Right lobe of liver (tissue), 6 donors: ENCODE results near the gene RNF11. TPM values are rescaled to one million over a fixed set of nuclear protein-coding genes. Genes with fewer than 3 reads are reported as not detected.

Experiments used
- ATAC-seq, 4 donors: fragments of 200-7000 bp; cut with Tn5 transposase; one replicate each; pipeline ENCODE4 v1.9.1; 2020; ENCODE audit warnings: mild to moderate bottlenecking in 4 of 4, moderate library complexity in 4 of 4
- DNase-seq, 3 donors: peaks; one replicate each; pipeline ENCODE4 v3.0.0-alpha.2; 2020
- H3K27ac ChIP-seq, 3 donors: fragments of 200-600 bp; one replicate each; pipeline ENCODE4 v1.8.0; 2022
- H3K27me3 ChIP-seq, 2 donors: fragments of 200-600 bp; one replicate each; pipeline ENCODE4 v1.8.0; 2022
- H3K36me3 ChIP-seq, 4 donors: fragments of 200-600 bp; sonication (generic) in 1 of 4; one replicate each; pipeline versions ENCODE4 v1.5.1 to v1.8.0; 2017 to 2022; ENCODE audit warnings: control low read depth in 1 of 4
- H3K4me1 ChIP-seq, 4 donors: fragments of 200-600 bp; sonication (generic) in 1 of 4; one replicate each; pipeline versions ENCODE4 v1.5.1 to v1.8.0; 2017 to 2022; ENCODE audit warnings: control low read depth in 1 of 4
- H3K4me3 ChIP-seq, 3 donors: fragments of 200-600 bp; one replicate each; pipeline ENCODE4 v1.8.0; 2022
- H3K9me3 ChIP-seq, 4 donors: fragments of 200-600 bp; sonication (generic) in 1 of 4; one replicate each; pipeline versions ENCODE4 v1.5.1 to v1.8.0; 2017 to 2022; ENCODE audit warnings: control low read depth in 1 of 4
- POLR2A ChIP-seq: fragments of 450-650 bp; IDR thresholded peaks from one replicate; pipeline ENCODE4 v1.6.1; 2017; ENCODE audit warnings: antibody characterized with exemption, mild to moderate bottlenecking
- WGBS: methylation state at CpG from one replicate; pipeline ENCODE4 v1.1.6; 2018; ENCODE audit warnings: low coverage, low lambda C conversion rate; ENCODE audit not compliant: insufficient coverage; ENCODE audit errors: missing lambda C conversion rate; 5-methylcytosine and 5-hydroxymethylcytosine counted together
- intact Hi-C, 2 donors: fragments of 100-400 bp; cut with DNase I; formaldehyde crosslinking; loops; one replicate each; pipeline versions ENCODE4 v1.11.2 to v1.14.1; 2022
- total RNA-seq, 6 experiments: library from RNA; depleted of rRNA in 2 of 6; stranded (reverse); fragments of >200 nt in 2 of 6; fragmentation: NEBNext Ultra II Directional in 3 of 6; extraction: Animal tissue kit (Norgen Biotek cat#: 25700) in 3 of 6; gene quantifications; one replicate each; pipeline versions ENCODE4 v1.1.0 to v1.2.4, GENCODE V29; 2016 to 2023
- TF ChIP-seq, protein P1 (sequence below), 4 donors: fragments of 200-600 bp in 3 of 4; fragments of 450-650 bp in 1 of 4; IDR thresholded peaks; one replicate each; pipeline versions ENCODE4 v1.5.1 to v1.8.0; 2016 to 2022; ENCODE audit warnings: antibody characterized with exemption in 4 of 4, mild to moderate bottlenecking in 2 of 4
- donor health status: DM: no; HTN: yes; CAD: no.
- donor health status: DM: no; HTN: no; CAD: no.
- donor health status: DM: no; HTN: no; CAD: no.
- donor health status: DM: no; HTN: yes; CAD: no.
- donor health status: DM: no; HTN: yes; CAD: no.

The RNF11 gene
- total RNA-seq, 6 experiments from 2014 or later: 35.1 to 60.1 (median 50.0) TPM

DNA sequence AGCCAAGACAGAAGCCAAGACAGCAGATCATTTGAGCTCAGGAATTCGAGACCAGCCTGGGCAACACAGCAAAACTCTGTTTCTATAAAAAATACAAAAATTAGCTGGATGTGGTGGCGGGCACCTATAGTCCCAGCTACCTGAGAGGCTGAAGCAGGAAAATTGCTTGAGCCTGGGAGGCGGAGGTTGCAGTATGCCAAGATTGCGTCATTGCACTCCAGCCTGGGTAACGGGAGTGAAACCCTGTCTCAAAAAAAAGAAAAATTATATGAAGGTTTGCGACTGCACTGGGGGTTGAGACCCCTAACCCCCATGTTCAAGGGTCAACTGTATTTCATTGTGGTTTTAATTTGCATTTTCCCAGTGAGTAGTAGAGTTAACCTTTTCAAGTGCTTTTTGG is 16.3 kb downstream of the RNF11 start:
- Histone ChIP-seq H3K36me3 (no peaks in the 10 kb centered on the region), H3K9me3 (no peaks in the 10 kb centered on the region), H3K27me3 (no peaks in the 10 kb centered on the region), H3K27ac (no peak overlapping the region), H3K4me1 (peaks cover 0 to 17% (median 3%) of the 10 kb centered on the region in 4 donors), H3K4me3 (no peak overlapping the region)
- ATAC-seq (peak in 1 of 4 donors; percentile 54), DNase-seq (no peak)
- WGBS: 70% methylated on average over 6 of the region's 6 CpGs
- TF ChIP-seq POLR2A: no peak
- TF ChIP-seq, protein P1, sequence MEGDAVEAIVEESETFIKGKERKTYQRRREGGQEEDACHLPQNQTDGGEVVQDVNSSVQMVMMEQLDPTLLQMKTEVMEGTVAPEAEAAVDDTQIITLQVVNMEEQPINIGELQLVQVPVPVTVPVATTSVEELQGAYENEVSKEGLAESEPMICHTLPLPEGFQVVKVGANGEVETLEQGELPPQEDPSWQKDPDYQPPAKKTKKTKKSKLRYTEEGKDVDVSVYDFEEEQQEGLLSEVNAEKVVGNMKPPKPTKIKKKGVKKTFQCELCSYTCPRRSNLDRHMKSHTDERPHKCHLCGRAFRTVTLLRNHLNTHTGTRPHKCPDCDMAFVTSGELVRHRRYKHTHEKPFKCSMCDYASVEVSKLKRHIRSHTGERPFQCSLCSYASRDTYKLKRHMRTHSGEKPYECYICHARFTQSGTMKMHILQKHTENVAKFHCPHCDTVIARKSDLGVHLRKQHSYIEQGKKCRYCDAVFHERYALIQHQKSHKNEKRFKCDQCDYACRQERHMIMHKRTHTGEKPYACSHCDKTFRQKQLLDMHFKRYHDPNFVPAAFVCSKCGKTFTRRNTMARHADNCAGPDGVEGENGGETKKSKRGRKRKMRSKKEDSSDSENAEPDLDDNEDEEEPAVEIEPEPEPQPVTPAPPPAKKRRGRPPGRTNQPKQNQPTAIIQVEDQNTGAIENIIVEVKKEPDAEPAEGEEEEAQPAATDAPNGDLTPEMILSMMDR (IDR thresholded peaks at IDR 0.05): no peak
- intact Hi-C loops: no loop called here

DNA sequence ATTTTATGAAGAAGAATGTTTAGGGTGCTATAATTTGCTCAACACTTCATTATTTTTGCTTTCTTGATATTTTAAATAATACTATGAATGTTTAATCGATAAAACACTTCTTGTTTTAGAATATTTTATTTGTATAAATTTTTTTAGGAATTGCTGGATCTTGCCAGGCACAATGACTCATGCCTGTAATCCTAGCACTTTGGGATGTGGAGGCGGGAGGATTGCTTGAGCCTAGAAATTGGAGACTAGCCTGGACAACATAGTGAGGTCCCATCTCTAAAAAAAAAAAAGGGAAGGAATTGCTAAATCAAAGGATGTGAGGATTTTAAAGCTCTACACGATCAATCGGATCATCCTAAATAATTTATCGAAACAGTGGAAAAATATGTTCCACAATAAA is 17.6 kb downstream of the RNF11 start:
- TF ChIP-seq POLR2A: no peak
- TF ChIP-seq, protein P1 (IDR thresholded peaks at IDR 0.05): no peak
- DNase-seq: no peak

DNA sequence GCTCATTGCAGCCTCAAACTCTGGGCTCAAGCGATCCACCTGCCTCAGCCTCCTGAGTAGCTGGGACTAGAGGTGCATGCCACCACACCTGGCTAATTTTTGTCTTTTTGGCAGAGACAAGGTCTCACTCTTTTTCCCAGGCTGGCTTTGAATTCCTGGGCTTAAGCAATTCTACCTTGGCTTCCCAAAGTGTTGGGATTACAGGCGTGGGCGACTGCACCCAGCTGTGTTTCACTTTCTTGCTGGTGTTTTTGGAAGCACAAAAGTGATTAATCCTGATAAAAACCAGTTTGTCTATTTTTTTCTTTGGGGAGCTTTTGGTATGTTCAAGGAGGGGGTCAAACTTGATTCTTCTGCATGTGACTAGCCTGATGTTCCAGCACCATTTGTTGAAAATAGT is 19.3 kb downstream of the RNF11 start:
- intact Hi-C loops: no loop called here
- H3K4me3 ChIP-seq: no peak overlapping the region
- WGBS: 56% methylated on average over 3 of the region's 3 CpGs
- no peaks in the 10 kb centered on the region for H3K9me3 ChIP-seq
- TF ChIP-seq, protein P1 (IDR thresholded peaks at IDR 0.05): no peak
- no peak for TF ChIP-seq POLR2A
- no peak for DNase-seq
- ATAC-seq: peak; percentile 28 to 64 (median 46)
- H3K27ac ChIP-seq: no peak overlapping the region
- H3K36me3 ChIP-seq: no peaks in the 10 kb centered on the region
- H3K27me3 ChIP-seq: no peaks in the 10 kb centered on the region
- peaks cover 0 to 29% (median 7%) of the 10 kb centered on the region in 4 donors for H3K4me1 ChIP-seq

More for the DNA sequence above, 17.6 kb downstream of the RNF11 start:
- no peak overlapping the region for H3K4me3 ChIP-seq
- no peaks in the 10 kb centered on the region for H3K36me3 ChIP-seq
- no peak for ATAC-seq
- intact Hi-C loops: no loop called here
- no peaks in the 10 kb centered on the region for H3K9me3 ChIP-seq
- H3K27ac ChIP-seq: no peak overlapping the region
- H3K27me3 ChIP-seq: no peaks in the 10 kb centered on the region
- peaks cover 0 to 16% (median 3%) of the 10 kb centered on the region in 4 donors for H3K4me1 ChIP-seq
- WGBS: 89% methylated on average over 5 of the region's 5 CpGs

DNA sequence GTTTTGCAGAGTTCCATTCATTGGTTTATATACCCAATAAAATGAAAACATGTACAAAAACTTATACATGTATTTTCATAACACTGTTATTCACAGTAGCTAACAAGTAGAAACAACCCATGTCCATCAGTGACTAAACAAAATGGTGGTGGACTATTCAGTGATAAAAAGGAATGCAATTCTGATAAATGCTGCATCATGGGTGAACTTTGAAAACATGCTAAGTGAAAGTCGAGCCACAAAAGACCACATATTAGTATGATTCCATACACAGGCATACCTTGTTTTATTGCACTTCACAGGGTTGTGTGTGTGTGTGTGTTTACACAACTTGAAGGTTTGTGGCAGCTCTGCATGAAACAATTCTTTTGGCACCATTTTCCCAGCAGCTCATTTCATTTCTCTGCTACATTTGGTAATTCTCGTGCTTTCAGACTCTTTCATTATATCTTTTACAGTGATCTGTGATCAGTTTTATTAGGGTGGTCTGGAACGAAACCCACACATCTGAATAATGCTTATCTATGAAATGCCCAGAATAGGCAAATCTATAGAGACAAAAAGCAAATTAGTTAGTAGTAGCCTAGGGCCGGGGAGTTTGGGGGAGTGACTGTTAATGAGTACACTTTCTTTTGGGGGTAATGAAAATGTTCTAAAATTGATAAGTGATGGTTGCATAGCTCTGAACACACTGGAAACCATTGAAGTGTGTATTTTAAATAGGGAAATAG is 27.2 kb downstream of the RNF11 start:
- DNase-seq: no peak
- TF ChIP-seq, protein P1 (IDR thresholded peaks at IDR 0.05): no peak
- TF ChIP-seq POLR2A: no peak
- no peak for ATAC-seq
- Histone ChIP-seq H3K27ac (no peak overlapping the region), H3K27me3 (no peaks in the 10 kb centered on the region), H3K4me1 (peaks cover 0 to 22% (median 4%) of the 10 kb centered on the region in 4 donors), H3K36me3 (no peaks in the 10 kb centered on the region), H3K4me3 (no peak overlapping the region), H3K9me3 (no peaks in the 10 kb centered on the region)
- intact Hi-C loops: no loop called here
- WGBS: 83% methylated on average over 4 of the region's 4 CpGs
